ENCODE measurements around the gene FHL2. TPM values are rescaled to one million over a fixed set of nuclear protein-coding genes. Genes with fewer than 3 reads are reported as not detected.

FHL2 gene
- total RNA-seq, 1 donor from 2014 or later: 0.16 TPM

- ChIA-PET POLR2A (no interaction called here), CTCF (no interaction called here)
- DNase-seq (no peak), ATAC-seq (ENCODE audit: low read depth) (no peak)
- H3K9me3 Mint-ChIP-seq: no peaks in the 10 kb centered on the region
- intact Hi-C loops (cut with micrococcal nuclease): no loop called here
- no peaks in the 10 kb centered on the region for H3K36me3 Mint-ChIP-seq (ENCODE audit: low read depth)
- no peaks in the 10 kb centered on the region for H3K4me1 Mint-ChIP-seq
- no peak for TF ChIP-seq CTCF (IDR thresholded peaks at IDR 0.05)
- H3K27me3 Mint-ChIP-seq: peaks cover 13% of the 10 kb centered on the region
- no peak overlapping the region for H3K4me3 Mint-ChIP-seq
- H3K27ac Mint-ChIP-seq: no peak overlapping the region
Measured at GRCh38 chr2:105443617-105444598, 45.1 kb upstream of the FHL2 start.

GRCh38 chr2:105442721-105443120, 43.9 kb upstream of the FHL2 start:
- Mint-ChIP-seq H3K9me3 (no peaks in the 10 kb centered on the region), H3K27me3 (peaks cover 16% of the 10 kb centered on the region), H3K4me1 (no peaks in the 10 kb centered on the region), H3K4me3 (no peak overlapping the region), H3K36me3 (ENCODE audit: low read depth) (no peaks in the 10 kb centered on the region), H3K27ac (no peak overlapping the region)
- TF ChIP-seq CTCF (IDR thresholded peaks at IDR 0.05): no peak
- CTCF ChIA-PET: no interaction called here
- DNase-seq (no peak), ATAC-seq (ENCODE audit: low read depth) (no peak)
- intact Hi-C loops (cut with micrococcal nuclease): no loop called here
- POLR2A ChIA-PET: no interaction called here

- Mint-ChIP-seq H3K4me3 (no peak overlapping the region), H3K27me3 (peaks cover 16% of the 10 kb centered on the region), H3K9me3 (no peaks in the 10 kb centered on the region), H3K4me1 (no peaks in the 10 kb centered on the region), H3K27ac (no peak overlapping the region), H3K36me3 (ENCODE audit: low read depth) (no peaks in the 10 kb centered on the region)
- intact Hi-C loops (cut with micrococcal nuclease): no loop called here
- DNase-seq (no peak), ATAC-seq (ENCODE audit: low read depth) (no peak)
- POLR2A ChIA-PET: no interaction called here
- CTCF ChIA-PET: no interaction called here
- no peak for TF ChIP-seq CTCF (IDR thresholded peaks at IDR 0.05)
Measured at GRCh38 chr2:105442056-105442455, 43.2 kb upstream of the FHL2 start.

- ChIA-PET CTCF (no interaction called here), POLR2A (no interaction called here)
- no peak for TF ChIP-seq CTCF (IDR thresholded peaks at IDR 0.05)
- H3K27me3 Mint-ChIP-seq: peaks cover 12% of the 10 kb centered on the region
- H3K9me3 Mint-ChIP-seq: no peaks in the 10 kb centered on the region
- ATAC-seq (ENCODE audit: low read depth): no peak
- no peak overlapping the region for H3K4me3 Mint-ChIP-seq
- DNase-seq: no peak
- no peaks in the 10 kb centered on the region for H3K36me3 Mint-ChIP-seq (ENCODE audit: low read depth)
- intact Hi-C loops (cut with micrococcal nuclease): no loop called here
- no peaks in the 10 kb centered on the region for H3K4me1 Mint-ChIP-seq
- no peak overlapping the region for H3K27ac Mint-ChIP-seq
Measured at GRCh38 chr2:105439141-105439540, 40.3 kb upstream of the FHL2 start.

GRCh38 chr2:105438104-105438929, 39.5 kb upstream of the FHL2 start:
- no peak for DNase-seq
- Mint-ChIP-seq H3K9me3 (no peaks in the 10 kb centered on the region), H3K27ac (no peak overlapping the region), H3K36me3 (ENCODE audit: low read depth) (no peaks in the 10 kb centered on the region), H3K27me3 (peaks cover 16% of the 10 kb centered on the region), H3K4me1 (no peaks in the 10 kb centered on the region), H3K4me3 (no peak overlapping the region)
- intact Hi-C loops (cut with micrococcal nuclease): no loop called here
- ATAC-seq (ENCODE audit: low read depth): no peak
- POLR2A ChIA-PET: no interaction called here
- CTCF ChIA-PET: no interaction called here
- TF ChIP-seq CTCF (IDR thresholded peaks at IDR 0.05): no peak
